ENCODE measurements around the gene NPRL2. TPM values are rescaled to one million over a fixed set of nuclear protein-coding genes. Genes with fewer than 3 reads are reported as not detected.

NPRL2 gene
- total and polyA plus RNA-seq, 2 of the 13 experiments (the other 11 are each of a cell fraction or from before 2014, with no cell fraction given): 30.6 to 51.4 TPM

Other genes starting within 250 kb of the NPRL2 start
- gene SEMA3F, start 195.5 kb downstream of the NPRL2 start, total RNA-seq (2016; rRNA removed; fragmentation: Illumina TruSeq; extraction: Trizol): 3.6 and 7.6 TPM in 2 replicates
- gene SEMA3F, start 195.5 kb downstream of the NPRL2 start, polyA plus RNA-seq (2011; rRNA removed): 14.8 and 17.2 TPM in 2 replicates
- 0.15 TPM in 1 of 2 replicates, not detected in the other for gene GNAT1, start 159.2 kb downstream of the NPRL2 start, total RNA-seq (2016; rRNA removed; fragmentation: Illumina TruSeq; extraction: Trizol)
- 0.03 TPM in 1 of 2 replicates, not detected in the other for gene GNAT1, start 159.2 kb downstream of the NPRL2 start, polyA plus RNA-seq (2011; rRNA removed)
- gene SLC38A3, start 145.5 kb downstream of the NPRL2 start, total RNA-seq (2016; rRNA removed; fragmentation: Illumina TruSeq; extraction: Trizol): 14.3 and 29.8 TPM in 2 replicates
- 164 and 247 TPM in 2 replicates for gene SLC38A3, start 145.5 kb downstream of the NPRL2 start, polyA plus RNA-seq (2011; rRNA removed)
- gene GNAI2, start 114.6 kb downstream of the NPRL2 start, total RNA-seq (2016; rRNA removed; fragmentation: Illumina TruSeq; extraction: Trizol): 34.5 and 51.1 TPM in 2 replicates
- gene GNAI2, start 114.6 kb downstream of the NPRL2 start, polyA plus RNA-seq (2011; rRNA removed): 66.1 and 66.2 TPM in 2 replicates
- gene SEMA3B, start 81.6 kb downstream of the NPRL2 start, total RNA-seq (2016; rRNA removed; fragmentation: Illumina TruSeq; extraction: Trizol): 25.6 and 93.2 TPM in 2 replicates
- gene SEMA3B, start 81.6 kb downstream of the NPRL2 start, polyA plus RNA-seq (2011; rRNA removed): 158 and 173 TPM in 2 replicates
- 0.07 TPM in 1 of 2 replicates, not detected in the other for gene LSMEM2, start 71.7 kb downstream of the NPRL2 start, total RNA-seq (2016; rRNA removed; fragmentation: Illumina TruSeq; extraction: Trizol)
- 0.41 and 0.44 TPM in 2 replicates for gene LSMEM2, start 71.7 kb downstream of the NPRL2 start, polyA plus RNA-seq (2011; rRNA removed)
- 81.4 and 96.1 TPM in 2 replicates for gene IFRD2, start 58.3 kb downstream of the NPRL2 start, total RNA-seq (2016; rRNA removed; fragmentation: Illumina TruSeq; extraction: Trizol)
- gene IFRD2, start 58.3 kb downstream of the NPRL2 start, polyA plus RNA-seq (2011; rRNA removed): 32.8 and 43.1 TPM in 2 replicates
- gene HYAL3, start 51.4 kb downstream of the NPRL2 start, total RNA-seq (2016; rRNA removed; fragmentation: Illumina TruSeq; extraction: Trizol): 5.5 and 5.9 TPM in 2 replicates
- 10.4 and 12.9 TPM in 2 replicates for gene HYAL3, start 51.4 kb downstream of the NPRL2 start, polyA plus RNA-seq (2011; rRNA removed)
- gene NAA80, start 51.4 kb downstream of the NPRL2 start, total RNA-seq (2016; rRNA removed; fragmentation: Illumina TruSeq; extraction: Trizol): 1.5 and 3.4 TPM in 2 replicates
- gene NAA80, start 51.4 kb downstream of the NPRL2 start, polyA plus RNA-seq (2011; rRNA removed): 8.7 and 13.1 TPM in 2 replicates
- 50.5 and 76.5 TPM in 2 replicates for gene HYAL1, start 47.2 kb downstream of the NPRL2 start, total RNA-seq (2016; rRNA removed; fragmentation: Illumina TruSeq; extraction: Trizol)
- gene HYAL1, start 47.2 kb downstream of the NPRL2 start, polyA plus RNA-seq (2011; rRNA removed): 193 and 218 TPM in 2 replicates
- 40.9 and 76.2 TPM in 2 replicates for gene HYAL2, start 28.0 kb downstream of the NPRL2 start, total RNA-seq (2016; rRNA removed; fragmentation: Illumina TruSeq; extraction: Trizol)
- gene HYAL2, start 28.0 kb downstream of the NPRL2 start, polyA plus RNA-seq (2011; rRNA removed): 102 and 144 TPM in 2 replicates
- 35.9 and 36.7 TPM in 2 replicates for gene TUSC2, start 22.6 kb downstream of the NPRL2 start, total RNA-seq (2016; rRNA removed; fragmentation: Illumina TruSeq; extraction: Trizol)
- 38.5 and 39.1 TPM in 2 replicates for gene TUSC2, start 22.6 kb downstream of the NPRL2 start, polyA plus RNA-seq (2011; rRNA removed)
- gene RASSF1, start 9.9 kb downstream of the NPRL2 start, total RNA-seq (2016; rRNA removed; fragmentation: Illumina TruSeq; extraction: Trizol): 7.7 and 10.2 TPM in 2 replicates
- gene RASSF1, start 9.9 kb downstream of the NPRL2 start, polyA plus RNA-seq (2011; rRNA removed): 27.5 and 28.6 TPM in 2 replicates
- 0.49 and 0.60 TPM in 2 replicates for gene ZMYND10, start 5.0 kb downstream of the NPRL2 start, total RNA-seq (2016; rRNA removed; fragmentation: Illumina TruSeq; extraction: Trizol)
- 0.74 and 1.8 TPM in 2 replicates for gene ZMYND10, start 5.0 kb downstream of the NPRL2 start, polyA plus RNA-seq (2011; rRNA removed)
- 9.1 and 17.2 TPM in 2 replicates for gene CYB561D2, start 87 bp upstream of the NPRL2 start, total RNA-seq (2016; rRNA removed; fragmentation: Illumina TruSeq; extraction: Trizol)
- gene CYB561D2, start 87 bp upstream of the NPRL2 start, polyA plus RNA-seq (2011; rRNA removed): 11.1 and 13.0 TPM in 2 replicates
- gene TMEM115, start 8.7 kb upstream of the NPRL2 start, total RNA-seq (2016; rRNA removed; fragmentation: Illumina TruSeq; extraction: Trizol): 15.2 and 30.7 TPM in 2 replicates
- gene TMEM115, start 8.7 kb upstream of the NPRL2 start, polyA plus RNA-seq (2011; rRNA removed): 22.1 and 31.0 TPM in 2 replicates
- gene CACNA2D2, start 152.9 kb upstream of the NPRL2 start, total RNA-seq (2016; rRNA removed; fragmentation: Illumina TruSeq; extraction: Trizol): not detected in 2 replicates
- not detected in 2 replicates for gene CACNA2D2, start 152.9 kb upstream of the NPRL2 start, polyA plus RNA-seq (2011; rRNA removed)
- gene C3orf18, start 217.0 kb upstream of the NPRL2 start, total RNA-seq (2016; rRNA removed; fragmentation: Illumina TruSeq; extraction: Trizol): 1.2 and 1.6 TPM in 2 replicates
- gene C3orf18, start 217.0 kb upstream of the NPRL2 start, polyA plus RNA-seq (2011; rRNA removed): 4.6 and 4.8 TPM in 2 replicates
- gene HEMK1, start 218.7 kb upstream of the NPRL2 start, total RNA-seq (2016; rRNA removed; fragmentation: Illumina TruSeq; extraction: Trizol): 6.3 and 9.8 TPM in 2 replicates
- 12.6 and 16.2 TPM in 2 replicates for gene HEMK1, start 218.7 kb upstream of the NPRL2 start, polyA plus RNA-seq (2011; rRNA removed)

All from HepG2 (cell line).